NB4 (cell line): ENCODE data around the gene SLC26A1.

Experiments
- DNase-seq: peaks from one replicate; pipeline ENCODE4 v3.0.0; 2010; ENCODE audit warnings: low read depth
- H3K4me3 ChIP-seq: one replicate; pipeline ENCODE4 v1.5.1; 2011; ENCODE audit warnings: mild to moderate bottlenecking, low read depth, low read length, moderate library complexity
- MAX ChIP-seq: IDR thresholded peaks from 2 replicates; pipeline ENCODE4 v1.6.1; 2011; ENCODE audit warnings: low read depth, low read length
- MYC ChIP-seq: IDR thresholded peaks from 2 replicates; pipeline ENCODE4 v1.6.1; 2011; ENCODE audit warnings: low read depth, low read length
- POLR2A ChIP-seq: IDR thresholded peaks from 2 replicates; pipeline ENCODE4 v1.6.1; 2011; ENCODE audit warnings: mild to moderate bottlenecking; ENCODE audit not compliant: insufficient read length; ENCODE audit errors: extremely low read depth
- TF ChIP-seq, protein P1 (sequence below): IDR thresholded peaks from one replicate; pipeline ENCODE4 v1.5.1; 2012; ENCODE audit warnings: low read depth, low read length

Gene SLC26A1

DNA sequence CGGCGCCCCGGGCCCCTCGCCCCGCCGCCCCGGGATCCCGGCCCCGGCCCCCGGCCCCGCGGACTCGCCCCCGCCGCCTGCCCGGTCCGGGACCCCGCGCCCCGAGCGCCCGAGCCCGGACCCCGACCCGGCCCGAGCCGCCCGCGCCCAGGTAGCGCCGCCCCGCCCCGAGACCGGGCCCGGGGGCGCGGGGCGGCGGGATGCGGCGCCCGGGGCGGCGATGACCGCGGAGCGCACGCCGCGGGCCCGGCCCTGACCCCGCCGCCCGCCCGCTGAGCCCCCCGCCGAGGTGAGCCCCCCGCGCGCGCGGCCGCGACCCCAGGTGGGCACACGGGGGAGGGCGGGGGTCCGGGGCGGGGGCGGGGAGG is 18.4 kb upstream of the SLC26A1 start:
- no peak for TF ChIP-seq POLR2A
- TF ChIP-seq MAX, result no peak
- TF ChIP-seq MYC, result no peak
- TF ChIP-seq, protein P1, sequence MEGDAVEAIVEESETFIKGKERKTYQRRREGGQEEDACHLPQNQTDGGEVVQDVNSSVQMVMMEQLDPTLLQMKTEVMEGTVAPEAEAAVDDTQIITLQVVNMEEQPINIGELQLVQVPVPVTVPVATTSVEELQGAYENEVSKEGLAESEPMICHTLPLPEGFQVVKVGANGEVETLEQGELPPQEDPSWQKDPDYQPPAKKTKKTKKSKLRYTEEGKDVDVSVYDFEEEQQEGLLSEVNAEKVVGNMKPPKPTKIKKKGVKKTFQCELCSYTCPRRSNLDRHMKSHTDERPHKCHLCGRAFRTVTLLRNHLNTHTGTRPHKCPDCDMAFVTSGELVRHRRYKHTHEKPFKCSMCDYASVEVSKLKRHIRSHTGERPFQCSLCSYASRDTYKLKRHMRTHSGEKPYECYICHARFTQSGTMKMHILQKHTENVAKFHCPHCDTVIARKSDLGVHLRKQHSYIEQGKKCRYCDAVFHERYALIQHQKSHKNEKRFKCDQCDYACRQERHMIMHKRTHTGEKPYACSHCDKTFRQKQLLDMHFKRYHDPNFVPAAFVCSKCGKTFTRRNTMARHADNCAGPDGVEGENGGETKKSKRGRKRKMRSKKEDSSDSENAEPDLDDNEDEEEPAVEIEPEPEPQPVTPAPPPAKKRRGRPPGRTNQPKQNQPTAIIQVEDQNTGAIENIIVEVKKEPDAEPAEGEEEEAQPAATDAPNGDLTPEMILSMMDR, result no peak
- no peak overlapping the region for H3K4me3 ChIP-seq
- DNase-seq, result no peak

GRCh38 chr4:1011022-1011665 is 17.9 kb upstream of the SLC26A1 start, which contains the start of gene FGFRL1:
Gene FGFRL1 (plus strand): TSS chr4:1011626. CDS start chr4:1012486, 860 bp downstream.
- peak within 1 kb of the TSS; percentile 66 for H3K4me3 ChIP-seq
- TF ChIP-seq MYC (no peak), POLR2A (peak; percentile 49), MAX (no peak)
- TF ChIP-seq, protein P1, result no peak
- DNase-seq, result peak; percentile 97

- peak overlapping the region; percentile 66 for H3K4me3 ChIP-seq
- DNase-seq, result peak; percentile 100
Observed at GRCh38 chr4:1010395-1011021, 17.3 kb upstream of the SLC26A1 start.

GRCh38 chr4:1009542-1010394 is 16.6 kb upstream of the SLC26A1 start:
- TF ChIP-seq MAX (no peak; the same call in 1 of the 2 replicates), MYC (no peak), POLR2A (peak; percentile 74)
- TF ChIP-seq, protein P1, result no peak

More at GRCh38 chr4:1010395-1011021, 17.3 kb upstream of the SLC26A1 start:
- TF ChIP-seq, protein P1, result no peak
- TF ChIP-seq MYC (peak; percentile 92), POLR2A (peak; percentile 22), MAX (peak; percentile 91)

GRCh38 chr4:1008840-1009541 is 15.8 kb upstream of the SLC26A1 start:
- TF ChIP-seq MAX (no peak), POLR2A (no peak), MYC (no peak)
- TF ChIP-seq, protein P1, result no peak
- DNase-seq, result peak; percentile 49
- peak overlapping the region; percentile 40 for H3K4me3 ChIP-seq

More at GRCh38 chr4:1009542-1010394, 16.6 kb upstream of the SLC26A1 start:
- DNase-seq, result peak; percentile 77
- H3K4me3 ChIP-seq, result peak overlapping the region; percentile 66
